HG03175 (cell line): ENCODE data around the gene CFAP68.
"Not testable (repeated sequence)": the region's sequence is repeated elsewhere in the genome, so short reads cannot be mapped to it uniquely, and the experiment has no call there.

Source experiments
- ATAC-seq: cut with Tn5 transposase; IDR thresholded peaks from one replicate; pipeline ENCODE4 v1.9.1; 2021; ENCODE audit warnings: mild to moderate bottlenecking, moderate library complexity; ENCODE audit not compliant: unreplicated experiment

Gene CFAP68

DNA sequence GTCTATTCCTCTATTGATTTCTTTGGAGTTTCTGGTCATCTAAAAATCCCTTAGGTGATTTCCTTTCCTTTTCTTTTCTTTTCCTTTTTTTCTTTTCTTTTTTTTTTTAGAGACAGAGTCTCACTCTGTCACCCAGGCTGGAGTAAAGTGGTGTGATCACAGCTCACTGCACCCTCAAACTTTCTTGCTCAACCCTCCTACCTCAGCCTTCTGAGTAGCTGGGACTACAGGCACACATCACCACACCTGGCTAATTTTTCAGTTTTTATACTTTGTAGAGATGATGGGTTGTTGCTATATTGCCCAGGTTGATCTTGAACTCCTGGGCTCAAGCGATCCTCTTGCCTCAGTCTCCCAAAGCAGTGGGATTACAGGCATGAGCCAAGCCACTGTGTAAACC lies 37.4 kb downstream of the CFAP68 start:
- ATAC-seq = no peak

- no peak for ATAC-seq
Observed at GRCh38 chr11:111917312-111917711, 38.0 kb downstream of the CFAP68 start.

GRCh38 chr11:111917788-111918187 lies 38.4 kb downstream of the CFAP68 start:
- no peak for ATAC-seq

DNA sequence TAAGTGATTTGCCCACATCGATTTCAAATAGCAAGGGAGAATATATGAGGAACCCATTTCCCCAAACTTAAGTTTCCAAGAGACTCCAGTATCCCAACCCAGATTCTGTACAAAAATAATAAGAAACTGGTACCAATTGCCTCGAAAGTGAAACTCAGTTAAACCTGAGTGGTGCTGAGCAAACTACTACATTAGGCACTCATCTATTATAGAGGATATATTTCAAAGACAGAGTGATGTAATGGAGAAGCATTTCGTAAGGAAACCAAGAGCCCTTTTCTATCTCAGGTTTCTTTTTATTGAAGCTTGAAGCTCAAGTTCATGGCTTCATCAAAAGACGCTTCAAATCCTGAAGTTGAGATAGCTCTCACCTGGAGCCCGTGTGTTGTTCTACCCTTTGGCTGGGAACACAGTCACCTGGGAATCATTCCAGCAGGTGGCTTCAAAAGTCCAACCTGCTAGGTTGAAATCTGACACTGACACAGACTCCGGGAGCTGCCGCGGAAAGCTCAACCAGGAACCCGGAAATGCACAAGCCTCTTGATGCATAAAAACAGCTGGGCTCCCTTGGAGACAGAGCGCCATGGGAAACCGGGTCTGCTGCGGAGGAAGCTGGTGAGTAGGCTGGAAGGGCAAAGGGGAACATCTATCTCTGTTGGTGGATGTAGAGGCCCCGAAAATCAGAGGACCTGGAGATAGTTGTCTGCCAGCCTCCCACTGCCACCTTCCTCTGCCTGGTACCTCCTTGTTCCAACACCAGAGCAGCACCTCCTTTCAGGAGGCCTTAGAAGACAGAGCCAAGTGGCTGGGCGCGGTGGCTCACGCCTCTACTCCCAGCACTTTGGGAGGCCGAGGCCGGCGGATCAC lies 39.3 kb downstream of the CFAP68 start, which contains the start of gene C11orf52:
TSS of gene C11orf52 (plus strand) at position 524 of the 867 bp plus-strand sequence. CDS start at position 584, 60 bp downstream.
- ATAC-seq = no peak

- no peak for ATAC-seq
Observed at GRCh38 chr11:111920908-111921307, 41.6 kb downstream of the CFAP68 start.

DNA sequence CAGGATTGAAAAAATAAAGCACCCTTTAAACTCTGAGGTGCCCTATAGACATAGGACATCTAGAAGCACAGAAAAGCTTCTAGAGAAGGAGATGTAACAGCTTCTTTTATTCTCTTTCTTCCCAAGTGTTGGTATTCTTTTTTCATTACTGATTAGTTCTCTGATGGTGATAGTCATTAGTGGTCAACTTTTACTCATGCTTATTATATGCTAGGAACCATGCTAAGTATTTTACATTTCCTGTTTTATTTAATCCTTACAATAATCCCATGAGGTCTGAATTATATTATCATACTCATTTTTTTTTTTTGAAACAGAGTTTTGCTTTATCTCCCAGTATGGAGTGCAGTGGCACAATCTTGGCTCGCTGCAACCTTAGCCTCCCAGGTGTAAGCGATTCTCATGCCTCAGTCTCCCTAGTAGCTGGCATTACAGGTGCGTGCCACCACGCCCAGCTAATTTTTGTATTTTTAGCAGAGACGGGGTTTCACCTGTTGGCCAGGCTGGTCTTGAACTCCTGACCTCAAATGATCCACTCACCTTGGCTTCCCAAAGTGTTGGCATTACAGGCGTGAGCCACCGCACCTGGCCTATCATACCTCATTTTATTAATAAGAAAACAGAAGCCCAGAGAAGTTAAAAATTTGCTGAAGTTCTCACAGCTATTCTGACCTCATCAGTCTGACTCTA lies 42.3 kb downstream of the CFAP68 start:
- no peak for ATAC-seq

DNA sequence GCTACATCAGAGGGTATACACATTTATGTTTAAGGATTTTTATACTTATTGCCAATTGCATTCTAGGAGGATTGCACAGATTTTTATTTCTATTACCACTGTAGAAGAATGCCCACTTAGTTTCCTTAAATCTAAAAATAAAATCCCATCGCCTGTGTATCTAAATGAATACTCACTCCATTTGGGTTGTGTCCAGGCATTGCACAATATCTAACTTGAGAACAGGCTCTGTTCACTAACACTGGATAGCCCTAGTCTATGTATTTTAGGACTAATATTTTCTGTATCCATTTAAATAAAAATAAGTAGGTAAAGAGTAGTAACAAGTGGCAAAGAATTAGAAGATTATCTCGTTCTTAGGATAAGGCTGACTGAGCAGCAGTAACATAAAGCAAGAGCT lies 43.5 kb downstream of the CFAP68 start:
- ATAC-seq = no peak

GRCh38 chr11:111923351-111923788 lies 44.0 kb downstream of the CFAP68 start:
- ATAC-seq = no peak

DNA sequence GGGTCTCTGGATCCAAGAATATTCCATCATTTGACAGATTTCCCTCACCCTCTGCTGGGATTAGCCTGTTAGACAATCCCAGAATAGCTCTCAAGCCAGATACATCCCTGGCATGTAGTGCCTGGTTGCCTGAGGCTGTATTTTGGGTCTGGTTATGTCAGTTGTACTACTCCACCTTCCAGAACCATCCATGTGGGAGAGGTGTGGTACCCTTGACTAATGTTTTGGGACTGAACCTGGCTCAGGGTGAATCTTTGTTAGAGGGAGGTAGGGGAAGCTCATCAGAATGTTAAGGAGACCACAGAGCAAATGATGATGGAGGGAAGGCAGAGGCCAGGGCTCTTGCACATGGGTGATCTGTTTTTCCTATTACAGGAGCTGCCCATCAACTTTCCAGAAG lies 44.6 kb downstream of the CFAP68 start:
- ATAC-seq = no peak

- no peak for ATAC-seq
Observed at GRCh38 chr11:111925953-111926352, 46.6 kb downstream of the CFAP68 start.

DNA sequence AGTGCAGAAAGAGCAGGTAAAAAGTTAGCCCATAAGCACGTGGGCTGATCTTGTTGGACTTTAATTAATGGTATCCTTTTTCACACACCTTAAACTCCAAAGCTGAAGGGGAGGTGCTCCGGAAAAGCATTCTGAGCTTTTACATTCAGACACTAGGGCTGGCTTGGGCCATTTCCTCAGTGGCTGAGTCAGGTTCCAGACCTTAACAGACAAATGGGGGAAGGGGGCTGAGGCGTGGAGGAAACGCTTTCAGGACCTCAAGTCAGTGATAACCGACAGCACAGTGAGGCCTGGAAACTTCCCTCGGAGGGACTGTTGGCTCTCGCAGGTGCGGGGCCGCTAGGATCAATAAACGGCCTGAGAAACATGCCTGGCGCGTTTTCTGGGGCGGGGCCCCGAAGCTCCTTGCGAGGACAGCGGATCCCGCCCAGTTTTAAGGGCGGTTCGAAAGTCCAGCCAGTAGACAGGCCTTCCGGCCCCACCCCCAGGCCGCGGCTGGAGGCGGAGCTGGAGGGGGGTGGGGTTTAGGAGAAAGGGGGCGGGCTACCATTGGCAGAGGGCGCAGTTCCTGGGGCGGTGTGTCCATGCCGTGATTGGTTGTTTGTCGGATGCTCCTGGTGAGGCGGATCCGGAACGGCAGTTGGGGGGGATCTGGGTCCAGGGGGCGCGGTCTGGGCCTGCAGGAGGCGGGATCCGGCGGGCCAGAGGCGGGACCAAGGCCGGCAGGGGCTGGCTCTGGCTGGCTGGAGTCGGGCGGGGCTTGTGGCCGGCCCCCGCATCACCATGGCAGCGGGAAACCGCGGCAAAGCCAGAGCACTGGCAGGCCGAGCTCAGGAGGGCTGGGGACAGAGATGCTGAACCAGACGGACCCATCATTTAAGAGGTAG lies 47.4 kb downstream of the CFAP68 start:
- peak; percentile 92 for ATAC-seq

GRCh38 chr11:111930472-111930871 lies 51.1 kb downstream of the CFAP68 start:
- ATAC-seq = no peak

DNA sequence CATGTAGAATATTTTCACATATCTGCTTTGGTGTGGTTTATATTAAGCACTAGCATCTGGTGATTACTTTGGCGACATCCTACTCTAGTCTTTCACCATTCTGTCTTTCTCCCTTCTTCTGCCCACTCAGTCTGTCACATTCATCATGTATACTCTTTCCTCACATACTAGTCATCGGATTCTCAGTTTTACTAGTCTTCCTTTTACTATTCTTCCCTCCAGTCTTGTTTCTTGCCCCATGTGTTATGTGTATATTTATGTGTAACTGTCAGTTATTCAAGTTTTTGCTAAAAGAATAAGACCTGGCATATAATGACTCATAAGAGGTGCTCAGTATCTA lies 53.2 kb downstream of the CFAP68 start:
- no peak for ATAC-seq

- not testable (repeated sequence) for ATAC-seq
Observed at GRCh38 chr11:111933176-111933575, 53.8 kb downstream of the CFAP68 start.

- ATAC-seq = no peak
Observed at GRCh38 chr11:111933872-111934271, 54.5 kb downstream of the CFAP68 start.

GRCh38 chr11:111934306-111934705 lies 55.0 kb downstream of the CFAP68 start:
- no peak for ATAC-seq
